ENCODE results near the gene WNK1.

WNK1 gene

DNA sequence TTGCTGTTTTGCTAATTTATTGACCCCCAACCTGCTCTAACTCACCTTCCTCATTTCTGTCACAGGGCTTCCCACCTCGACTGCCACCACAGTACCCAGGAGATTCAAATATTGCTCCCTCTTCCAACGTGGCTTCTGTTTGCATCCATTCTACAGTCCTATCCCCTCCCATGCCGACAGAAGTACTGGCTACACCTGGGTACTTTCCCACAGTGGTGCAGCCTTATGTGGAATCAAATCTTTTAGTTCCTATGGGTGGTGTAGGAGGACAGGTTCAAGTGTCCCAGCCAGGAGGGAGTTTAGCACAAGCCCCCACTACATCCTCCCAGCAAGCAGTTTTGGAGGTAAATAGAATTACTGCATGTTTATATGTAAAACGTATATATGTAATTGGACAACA is 128.3 kb downstream of the WNK1 start:
- Mint-ChIP-seq H3K27me3 (ENCODE audit: low read depth) (no peaks in the 10 kb centered on the region), H3K27ac (no peak overlapping the region), H3K36me3 (ENCODE audit: low read depth) (peaks cover 68% of the 10 kb centered on the region), H3K4me3 (no peak overlapping the region), H3K4me1 (peaks cover 6% of the 10 kb centered on the region), H3K9me3 (no peaks in the 10 kb centered on the region)
- TF ChIP-seq, protein P1, sequence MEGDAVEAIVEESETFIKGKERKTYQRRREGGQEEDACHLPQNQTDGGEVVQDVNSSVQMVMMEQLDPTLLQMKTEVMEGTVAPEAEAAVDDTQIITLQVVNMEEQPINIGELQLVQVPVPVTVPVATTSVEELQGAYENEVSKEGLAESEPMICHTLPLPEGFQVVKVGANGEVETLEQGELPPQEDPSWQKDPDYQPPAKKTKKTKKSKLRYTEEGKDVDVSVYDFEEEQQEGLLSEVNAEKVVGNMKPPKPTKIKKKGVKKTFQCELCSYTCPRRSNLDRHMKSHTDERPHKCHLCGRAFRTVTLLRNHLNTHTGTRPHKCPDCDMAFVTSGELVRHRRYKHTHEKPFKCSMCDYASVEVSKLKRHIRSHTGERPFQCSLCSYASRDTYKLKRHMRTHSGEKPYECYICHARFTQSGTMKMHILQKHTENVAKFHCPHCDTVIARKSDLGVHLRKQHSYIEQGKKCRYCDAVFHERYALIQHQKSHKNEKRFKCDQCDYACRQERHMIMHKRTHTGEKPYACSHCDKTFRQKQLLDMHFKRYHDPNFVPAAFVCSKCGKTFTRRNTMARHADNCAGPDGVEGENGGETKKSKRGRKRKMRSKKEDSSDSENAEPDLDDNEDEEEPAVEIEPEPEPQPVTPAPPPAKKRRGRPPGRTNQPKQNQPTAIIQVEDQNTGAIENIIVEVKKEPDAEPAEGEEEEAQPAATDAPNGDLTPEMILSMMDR (IDR thresholded peaks at IDR 0.05; ENCODE audit: unreplicated experiment in 3 of 3) = no peak

DNA sequence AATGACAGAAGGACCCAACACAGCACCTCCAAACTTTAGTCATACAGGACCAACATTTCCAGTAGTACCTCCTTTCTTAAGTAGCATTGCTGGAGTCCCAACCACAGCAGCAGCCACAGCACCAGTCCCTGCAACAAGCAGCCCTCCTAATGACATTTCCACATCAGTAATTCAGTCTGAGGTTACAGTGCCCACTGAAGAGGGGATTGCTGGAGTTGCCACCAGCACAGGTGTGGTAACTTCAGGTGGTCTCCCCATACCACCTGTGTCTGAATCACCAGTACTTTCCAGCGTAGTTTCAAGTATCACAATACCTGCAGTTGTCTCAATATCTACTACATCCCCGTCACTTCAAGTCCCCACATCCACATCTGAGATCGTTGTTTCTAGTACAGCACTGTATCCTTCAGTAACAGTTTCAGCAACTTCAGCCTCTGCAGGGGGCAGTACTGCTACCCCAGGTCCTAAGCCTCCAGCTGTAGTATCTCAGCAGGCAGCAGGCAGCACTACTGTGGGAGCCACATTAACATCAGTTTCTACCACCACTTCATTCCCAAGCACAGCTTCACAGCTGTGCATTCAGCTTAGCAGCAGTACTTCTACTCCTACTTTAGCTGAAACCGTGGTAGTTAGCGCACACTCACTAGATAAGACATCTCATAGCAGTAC is 132.5 kb downstream of the WNK1 start:
- Mint-ChIP-seq H3K27me3 (ENCODE audit: low read depth) (no peaks in the 10 kb centered on the region), H3K9me3 (no peaks in the 10 kb centered on the region), H3K4me1 (no peaks in the 10 kb centered on the region), H3K36me3 (ENCODE audit: low read depth) (peaks cover 91% of the 10 kb centered on the region), H3K4me3 (no peak overlapping the region), H3K27ac (no peak overlapping the region)
- TF ChIP-seq, protein P1 (IDR thresholded peaks at IDR 0.05; ENCODE audit: unreplicated experiment in 3 of 3) = no peak

DNA sequence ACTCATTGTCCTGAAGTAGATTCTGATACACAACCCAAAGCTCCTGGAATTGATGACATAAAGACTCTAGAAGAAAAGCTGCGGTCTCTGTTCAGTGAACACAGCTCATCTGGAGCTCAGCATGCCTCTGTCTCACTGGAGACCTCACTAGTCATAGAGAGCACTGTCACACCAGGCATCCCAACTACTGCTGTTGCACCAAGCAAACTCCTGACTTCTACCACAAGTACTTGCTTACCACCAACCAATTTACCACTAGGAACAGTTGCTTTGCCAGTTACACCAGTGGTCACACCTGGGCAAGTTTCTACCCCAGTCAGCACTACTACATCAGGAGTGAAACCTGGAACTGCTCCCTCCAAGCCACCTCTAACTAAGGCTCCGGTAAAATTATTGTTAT is 133.3 kb downstream of the WNK1 start:
- TF ChIP-seq, protein P1 (IDR thresholded peaks at IDR 0.05; ENCODE audit: unreplicated experiment in 3 of 3) = no peak
- no peak overlapping the region for H3K27ac Mint-ChIP-seq
- no peaks in the 10 kb centered on the region for H3K27me3 Mint-ChIP-seq (ENCODE audit: low read depth)
- no peaks in the 10 kb centered on the region for H3K9me3 Mint-ChIP-seq
- H3K4me1 Mint-ChIP-seq = no peaks in the 10 kb centered on the region
- H3K4me3 Mint-ChIP-seq = no peak overlapping the region
- peaks cover 88% of the 10 kb centered on the region for H3K36me3 Mint-ChIP-seq (ENCODE audit: low read depth)

DNA sequence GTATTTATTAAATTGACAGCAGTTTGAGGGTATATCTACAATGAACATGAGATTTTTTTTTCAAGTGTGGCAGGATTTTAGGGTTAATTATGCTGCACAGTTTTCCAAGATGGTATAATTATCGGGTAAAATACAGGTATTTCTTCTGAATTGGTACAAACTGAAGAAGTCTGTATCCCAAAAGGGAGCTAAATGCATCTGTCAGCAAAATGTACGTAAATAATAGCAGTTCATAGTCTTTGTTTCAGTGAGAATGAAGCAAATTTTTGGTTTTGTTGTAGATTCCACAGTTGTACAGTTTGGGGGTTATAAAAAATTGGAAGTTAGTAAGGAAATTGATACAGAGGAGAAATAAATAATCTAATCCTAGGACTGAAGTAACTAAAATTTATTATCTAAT is 133.8 kb downstream of the WNK1 start:
- TF ChIP-seq, protein P1 (IDR thresholded peaks at IDR 0.05; ENCODE audit: unreplicated experiment in 3 of 3) = no peak
- H3K27ac Mint-ChIP-seq = no peak overlapping the region
- H3K27me3 Mint-ChIP-seq (ENCODE audit: low read depth) = no peaks in the 10 kb centered on the region
- H3K4me1 Mint-ChIP-seq = no peaks in the 10 kb centered on the region
- no peak overlapping the region for H3K4me3 Mint-ChIP-seq
- H3K36me3 Mint-ChIP-seq (ENCODE audit: low read depth) = peaks cover 87% of the 10 kb centered on the region
- no peaks in the 10 kb centered on the region for H3K9me3 Mint-ChIP-seq

DNA sequence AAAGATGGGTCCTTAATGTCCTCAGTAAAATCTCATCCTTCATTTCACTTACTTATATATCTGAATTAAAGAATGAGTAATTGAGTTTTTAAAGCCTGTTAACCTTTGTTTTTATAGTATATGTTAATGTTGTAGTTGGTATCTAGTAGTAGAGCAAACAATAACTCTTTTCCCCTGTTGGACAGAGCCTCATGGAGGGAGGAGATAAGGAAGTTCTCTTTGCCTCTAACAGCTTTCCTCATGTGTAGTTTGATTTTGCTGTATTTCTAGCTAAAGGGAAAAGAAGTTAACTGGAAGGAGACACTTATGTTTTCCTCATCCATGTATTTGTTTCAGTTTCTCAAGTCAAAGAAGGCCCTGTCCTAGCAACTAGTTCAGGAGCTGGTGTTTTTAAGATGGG is 141.8 kb downstream of the WNK1 start:
- Mint-ChIP-seq H3K9me3 (no peaks in the 10 kb centered on the region), H3K27me3 (ENCODE audit: low read depth) (no peaks in the 10 kb centered on the region), H3K36me3 (ENCODE audit: low read depth) (peaks cover 52% of the 10 kb centered on the region), H3K27ac (no peak overlapping the region), H3K4me1 (no peaks in the 10 kb centered on the region), H3K4me3 (no peak overlapping the region)
- TF ChIP-seq, protein P1 (IDR thresholded peaks at IDR 0.05; ENCODE audit: unreplicated experiment in 3 of 3) = no peak

DNA sequence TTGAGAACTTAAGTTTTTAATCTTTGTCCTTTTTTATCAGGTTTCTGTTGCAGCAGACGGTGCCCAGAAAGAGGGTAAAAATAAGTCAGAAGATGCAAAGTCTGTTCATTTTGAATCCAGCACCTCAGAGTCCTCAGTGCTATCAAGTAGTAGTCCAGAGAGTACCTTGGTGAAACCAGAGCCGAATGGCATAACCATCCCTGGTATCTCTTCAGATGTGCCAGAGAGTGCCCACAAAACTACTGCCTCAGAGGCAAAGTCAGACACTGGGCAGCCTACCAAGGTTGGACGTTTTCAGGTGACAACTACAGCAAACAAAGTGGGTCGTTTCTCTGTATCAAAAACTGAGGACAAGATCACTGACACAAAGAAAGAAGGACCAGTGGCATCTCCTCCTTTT is 143.7 kb downstream of the WNK1 start:
- TF ChIP-seq, protein P1 (IDR thresholded peaks at IDR 0.05; ENCODE audit: unreplicated experiment in 3 of 3) = no peak
- no peak overlapping the region for H3K27ac Mint-ChIP-seq
- H3K36me3 Mint-ChIP-seq (ENCODE audit: low read depth) = peaks cover 55% of the 10 kb centered on the region
- H3K9me3 Mint-ChIP-seq = no peaks in the 10 kb centered on the region
- H3K4me3 Mint-ChIP-seq = no peak overlapping the region
- H3K4me1 Mint-ChIP-seq = no peaks in the 10 kb centered on the region
- no peaks in the 10 kb centered on the region for H3K27me3 Mint-ChIP-seq (ENCODE audit: low read depth)
